GM12878 (cell line): ENCODE results near the gene PPP1R3E. TPM values are rescaled to one million over a fixed set of nuclear protein-coding genes. Genes with fewer than 3 reads are reported as not detected.

Experiments
- ATAC-seq: fragments of 200-7000 bp; cut with Tn5 transposase; 3 replicates; pipeline ENCODE4 v1.9.1; 2020; ENCODE audit warnings: mild to moderate bottlenecking, moderate library complexity
- BruUV-seq: library from RNA; stranded (reverse); fragments of 400-500 nt; replicated peaks from 2 replicates; lab custom pipeline; 2021; lab: Mats Ljungman, UMichigan
- CTCF ChIA-PET: fragments of 300-600 bp; sonication (Branson Sonifier 250); formaldehyde crosslinking; extraction: SDS; loops from one replicate; lab custom pipeline; 2021; ENCODE audit warnings: inconsistent platforms; lab: Yijun Ruan, JAX
- POLR2A ChIA-PET: fragments of 350-600 bp; formaldehyde crosslinking; extraction: SDS; loops from one replicate; lab custom pipeline; 2021; ENCODE audit warnings: inconsistent platforms; lab: Charles Lee
- RAD21 ChIA-PET: fragments of 300-600 bp; sonication (Branson Sonifier 250); formaldehyde crosslinking; loops from one replicate; lab custom pipeline; 2023; ENCODE audit warnings: antibody characterized with exemption; ENCODE audit not compliant: unreplicated experiment; lab: Charles Lee
- SMC1A ChIA-PET: fragments of 300-600 bp; sonication (Branson Sonifier 250); formaldehyde crosslinking; loops from one replicate; lab custom pipeline; 2023; ENCODE audit not compliant: unreplicated experiment, uncharacterized antibody; lab: Charles Lee
- DNase-seq: peaks from one replicate; pipeline ENCODE4 v3.0.0-alpha.2; 2011; ENCODE audit warnings: low read depth, low spot score
- FAIRE-seq: peaks from 3 replicates; lab custom pipeline; 2011; peaks lifted over from hg19 to GRCh38; lab: Jason Lieb, UNC
- H2AFZ ChIP-seq: 2 replicates; pipeline ENCODE4 v1.6.0; 2011; ENCODE audit warnings: low read depth, low read length, control low read depth; ENCODE audit not compliant: control insufficient read depth
- H3K27ac ChIP-seq: 2 replicates; pipeline ENCODE4 v1.5.1; 2011; ENCODE audit warnings: control low read depth; ENCODE audit not compliant: control insufficient read depth, insufficient read depth
- H3K27me3 ChIP-seq, 2 experiments: replicated peaks in 1 of 2; 2 replicates each; pipeline versions ENCODE4 v1.6.0 to v1.6.1; 2011; ENCODE audit warnings: low read length in 1 of 2; ENCODE audit not compliant: control insufficient read depth in 2 of 2, insufficient read depth in 2 of 2
- H3K36me3 ChIP-seq, 2 experiments: 2 replicates each; pipeline ENCODE4 v1.5.1; 2011; ENCODE audit warnings: low read length in 1 of 2; ENCODE audit not compliant: control insufficient read depth in 2 of 2, insufficient read depth in 2 of 2
- H3K4me1 ChIP-seq: 2 replicates; pipeline ENCODE4 v1.6.1; 2011; ENCODE audit warnings: mild to moderate bottlenecking, low read length, moderate library complexity, mixed read lengths; ENCODE audit not compliant: control insufficient read depth, insufficient read depth
- H3K4me2 ChIP-seq: 2 replicates; pipeline ENCODE4 v1.6.0; 2011; ENCODE audit warnings: control low read depth; ENCODE audit not compliant: control insufficient read depth, insufficient read depth
- H3K4me3 ChIP-seq: fragments of 200-600 bp; sonication (generic); 2 replicates; pipeline ENCODE4 v1.5.1; 2016
- H3K79me2 ChIP-seq: 2 replicates; pipeline ENCODE4 v1.6.0; 2011; ENCODE audit warnings: low read length; ENCODE audit not compliant: control insufficient read depth, insufficient read depth
- H3K9ac ChIP-seq: 2 replicates; pipeline ENCODE4 v1.8.0; 2011; ENCODE audit warnings: low read length, control low read depth, mixed read lengths; ENCODE audit not compliant: control insufficient read depth, insufficient read depth
- H3K9me3 ChIP-seq: replicated peaks from 3 replicates; pipeline ENCODE4 v1.5.1; 2011; ENCODE audit warnings: mild to moderate bottlenecking, low read length; ENCODE audit not compliant: control insufficient read depth, insufficient read depth
- H4K20me1 ChIP-seq: 2 replicates; pipeline ENCODE4 v1.6.0; 2011; ENCODE audit not compliant: control insufficient read depth, insufficient read depth
- BMI1 ChIP-seq: fragments of 450-650 bp; IDR thresholded peaks from 2 replicates; pipeline ENCODE4 v1.6.1; 2016; ENCODE audit warnings: mild to moderate bottlenecking, moderate library complexity, borderline replicate concordance
- EGR1 ChIP-seq, 2 experiments: IDR thresholded peaks; 1 replicate in 1 of 2; 2 replicates in 1 of 2; pipeline ENCODE4 v1.6.1; 2011 to 2012; ENCODE audit warnings: low read depth in 2 of 2, low read length in 2 of 2, borderline replicate concordance in 1 of 2, mild to moderate bottlenecking in 1 of 2, moderate library complexity in 1 of 2
- IRF4 ChIP-seq: IDR thresholded peaks from 2 replicates; pipeline ENCODE4 v1.6.1; 2011; ENCODE audit warnings: low read depth, low read length
- KAT2A ChIP-seq: conservative IDR thresholded peaks from 2 replicates; pipeline ENCODE4 v1.6.1; 2011; ENCODE audit warnings: low read depth, low read length; ENCODE audit not compliant: control insufficient read depth
- MYB ChIP-seq: fragments of 150-350 bp; IDR thresholded peaks from 2 replicates; pipeline ENCODE4 v1.6.1; 2014; ENCODE audit warnings: mild to moderate bottlenecking, low read depth, low read length, borderline replicate concordance
- RELA ChIP-seq: fragments of 450-650 bp; IDR thresholded peaks from 2 replicates; pipeline ENCODE4 v1.8.0; 2014; ENCODE audit warnings: borderline replicate concordance; ENCODE audit not compliant: partially characterized antibody
- SRF ChIP-seq, 2 experiments: IDR thresholded peaks; 2 replicates each; pipeline ENCODE4 v1.6.1; 2011; ENCODE audit warnings: low read depth in 2 of 2, low read length in 2 of 2, mild to moderate bottlenecking in 1 of 2, moderate library complexity in 1 of 2
- SUZ12 ChIP-seq: fragments of 200-600 bp; sonication (generic); IDR thresholded peaks from one replicate; pipeline ENCODE4 v1.6.1; 2018; ENCODE audit warnings: antibody characterized with exemption, mild to moderate bottlenecking; ENCODE audit not compliant: unreplicated experiment
- TAF1 ChIP-seq: IDR thresholded peaks from 2 replicates; pipeline ENCODE4 v1.6.1; 2011; ENCODE audit warnings: mild to moderate bottlenecking, low read depth, low read length, borderline replicate concordance
- TARDBP ChIP-seq: IDR thresholded peaks from 2 replicates; pipeline ENCODE4 v1.6.1; 2016; ENCODE audit warnings: borderline replicate concordance
- TCF7 ChIP-seq: IDR thresholded peaks from 2 replicates; pipeline ENCODE4 v1.6.1; 2014; ENCODE audit warnings: antibody characterized with exemption, borderline replicate concordance
- ZNF24 ChIP-seq: fragments of 450-650 bp; IDR thresholded peaks from 2 replicates; pipeline ENCODE4 v1.6.1; 2017; ENCODE audit warnings: antibody characterized with exemption, mild to moderate bottlenecking
- WGBS: methylation state at CpG from one replicate; pipeline ENCODE4 v1.1.6; 2016; ENCODE audit warnings: low lambda C conversion rate; ENCODE audit not compliant: insufficient replicate concordance, insufficient coverage; ENCODE audit errors: missing lambda C conversion rate; 5-methylcytosine and 5-hydroxymethylcytosine counted together
- in situ Hi-C: fragments of 300-500 bp; cut with MboI; formaldehyde crosslinking; loops from 9 replicates; pipeline ENCODE4 v1.14.3; 2018; ENCODE audit warnings: mixed read lengths
- intact Hi-C: fragments of 100-400 bp; cut with micrococcal nuclease; formaldehyde crosslinking; loops from one replicate; pipeline ENCODE4 v1.14.2; 2022; ENCODE audit not compliant: unreplicated experiment
- polyA plus RNA-seq, 11 experiments: library from polyadenylated mRNA; depleted of rRNA in 4 of 11; unstranded in 6 of 11; stranded (reverse) in 5 of 11; fragments of >200 nt; fragmentation: Nextera tagmentation in 4 of 11; fragmentation: Illumina TruSeq in 1 of 11; extraction: Ambion mirVana in 4 of 11; extraction: Trizol in 1 of 11; gene quantifications; 1 replicate in 1 of 11; 2 replicates in 10 of 11; pipeline versions ENCODE4 v1.2.1 to v1.2.3, GENCODE V29; 2011 to 2016; ENCODE audit warnings: inconsistent platforms in 2 of 11, missing spikeins in 2 of 11, low read depth in 1 of 11
- total RNA-seq, 4 experiments: library from RNA; depleted of rRNA in 3 of 4; stranded (reverse); fragments of >200 nt in 3 of 4; fragmentation: Illumina TruSeq in 1 of 4; extraction: Trizol in 1 of 4; gene quantifications; 2 replicates each; pipeline versions ENCODE4 v1.2.1 to v1.2.3, GENCODE V29; 2013 to 2021
- TF ChIP-seq, protein P1 (sequence below): IDR thresholded peaks from 2 replicates; pipeline ENCODE4 v1.6.1; 2012; ENCODE audit warnings: low read depth, low read length, improper control_type of control experiment

PPP1R3E gene
- total and polyA plus RNA-seq, 10 of the 15 experiments (the other 5 are each of a cell fraction or from before 2014, with no cell fraction given): 4.6 to 26.4 (median 7.1) TPM

DNA sequence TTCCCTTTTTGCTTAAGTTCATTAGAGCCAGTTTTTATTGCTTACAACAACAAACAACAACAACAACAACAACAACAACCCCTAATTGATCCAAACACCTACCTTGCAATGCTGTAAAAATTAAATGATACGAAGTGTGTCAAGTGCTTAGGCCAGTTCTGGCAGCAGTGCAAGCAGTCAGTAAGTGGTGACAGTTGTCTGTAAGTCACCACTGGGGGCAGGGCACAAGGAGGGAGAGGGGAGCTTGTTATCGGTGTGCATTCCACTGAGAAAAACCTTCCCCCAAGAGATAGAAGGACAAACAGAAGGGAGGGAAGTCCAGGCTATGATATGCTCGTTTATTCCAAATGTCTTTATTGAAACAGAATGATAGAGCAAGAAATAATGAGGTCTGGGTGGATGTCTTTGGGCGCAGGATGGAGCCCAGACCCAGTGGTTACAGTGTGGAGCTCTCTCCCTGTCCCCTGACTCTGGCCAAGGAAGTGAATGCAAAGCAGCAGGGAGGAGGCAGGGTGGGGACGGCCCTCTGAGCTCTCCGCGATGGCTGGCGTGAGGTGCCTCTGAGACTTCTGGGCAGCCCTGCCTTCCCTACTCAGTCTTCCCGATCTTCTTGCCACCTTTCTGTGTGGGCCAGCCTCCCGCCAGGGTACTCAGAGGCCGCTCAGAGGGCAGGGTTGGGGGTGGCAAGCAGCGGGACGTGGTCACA is 43.5 kb upstream of the PPP1R3E start:
- H3K27me3 ChIP-seq: no peaks in the 10 kb centered on the region; a peak in 2 of 4 replicates
- no peak for DNase-seq
- no peak for ATAC-seq
- WGBS: 37% methylated on average over 13 of the region's 13 CpGs
- no peaks in the 10 kb centered on the region for H3K36me3 ChIP-seq
- H3K27ac ChIP-seq: no peak overlapping the region
- ChIA-PET POLR2A (no interaction called here), CTCF (interaction anchor here (0.9 kb wide), 1 partner anchor 226 kb away, joined by 3 read pairs; no protein-coding TSS in a partner anchor), SMC1A (interaction anchor here (0.7 to 1.2 kb wide), 2 partner anchors 12 to 23 kb away, joined by 3 read pairs; no protein-coding TSS in a partner anchor), RAD21 (interaction anchor here (1.4 kb wide), 1 partner anchor 19 kb away, joined by 3 read pairs; no protein-coding TSS in a partner anchor)
- H3K9me3 ChIP-seq: no peaks in the 10 kb centered on the region
- intact Hi-C loops: no loop called here
- no peak overlapping the region for H3K9ac ChIP-seq
- H3K4me1 ChIP-seq: no peaks in the 10 kb centered on the region
- no peak for FAIRE-seq
- H4K20me1 ChIP-seq: no peaks in the 10 kb centered on the region
- TF ChIP-seq MYB (no peak), ZNF24 (no peak), TAF1 (no peak), BMI1 (no peak), TCF7 (no peak), KAT2A (no peak), TARDBP (no peak), IRF4 (no peak), RELA (no peak), SUZ12 (no peak), EGR1 (IDR thresholded peaks at IDR 0.05; ENCODE audit: borderline replicate concordance in 1 of 2, low read depth in 2 of 2, low read length in 2 of 2) (no peak), SRF (IDR thresholded peaks at IDR 0.05; ENCODE audit: low read depth in 2 of 2, low read length in 2 of 2) (no peak)
- TF ChIP-seq, protein P1, sequence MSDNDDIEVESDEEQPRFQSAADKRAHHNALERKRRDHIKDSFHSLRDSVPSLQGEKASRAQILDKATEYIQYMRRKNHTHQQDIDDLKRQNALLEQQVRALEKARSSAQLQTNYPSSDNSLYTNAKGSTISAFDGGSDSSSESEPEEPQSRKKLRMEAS: no peak
- H3K79me2 ChIP-seq: no peaks in the 10 kb centered on the region
- H3K4me2 ChIP-seq: no peak overlapping the region
- BruUV-seq: no TSS peak
- in situ Hi-C loops: no loop called here
- no peak overlapping the region for H2AFZ ChIP-seq
- H3K4me3 ChIP-seq: no peak overlapping the region
